Lung (tissue), 12 donors: ENCODE results near the gene EPHA8. TPM values are rescaled to one million over a fixed set of nuclear protein-coding genes. Genes with fewer than 3 reads are reported as not detected.

Source experiments
- ATAC-seq: fragments of 200-7000 bp; cut with Tn5 transposase; one replicate; pipeline ENCODE4 v1.9.1; 2020; ENCODE audit warnings: moderate number of reproducible peaks; ENCODE audit not compliant: insufficient read depth, low FRiP score
- DNase-seq, 3 donors: peaks; one replicate each; pipeline ENCODE4 v3.0.0-alpha.2; 2013 to 2017
- H3K27ac ChIP-seq, 2 donors: one replicate each; pipeline ENCODE4 v1.5.1; 2013; ENCODE audit warnings: mild to moderate bottlenecking in 2 of 2, moderate library complexity in 2 of 2, control low read depth in 1 of 2, inconsistent platforms in 1 of 2, low read depth in 1 of 2, low read length in 1 of 2
- H3K27me3 ChIP-seq, 3 donors: one replicate each; pipeline ENCODE4 v1.5.1; 2013; ENCODE audit warnings: low read length in 2 of 3; ENCODE audit not compliant: control insufficient read depth in 3 of 3, insufficient read depth in 3 of 3
- H3K36me3 ChIP-seq, 4 donors: one replicate each; pipeline ENCODE4 v1.5.1; 2013; ENCODE audit warnings: low read length in 4 of 4, mild to moderate bottlenecking in 1 of 4, moderate library complexity in 1 of 4; ENCODE audit not compliant: control insufficient read depth in 4 of 4, insufficient read depth in 4 of 4
- H3K4me1 ChIP-seq, 5 donors: one replicate each; pipeline ENCODE4 v1.5.1; 2013; ENCODE audit warnings: low read length in 5 of 5, mild to moderate bottlenecking in 2 of 5, moderate library complexity in 1 of 5; ENCODE audit not compliant: control insufficient read depth in 5 of 5, insufficient read depth in 5 of 5
- H3K4me3 ChIP-seq: one replicate; pipeline ENCODE4 v1.5.1; 2013; ENCODE audit warnings: mild to moderate bottlenecking, control low read depth, moderate library complexity
- H3K9ac ChIP-seq, 2 donors: one replicate each; pipeline ENCODE4 v1.5.1; 2013; ENCODE audit warnings: low read length in 2 of 2, control low read depth in 1 of 2; ENCODE audit not compliant: insufficient read depth in 1 of 2
- H3K9me3 ChIP-seq, 4 donors: one replicate each; pipeline ENCODE4 v1.5.1; 2013; ENCODE audit warnings: low read length in 3 of 4, mild to moderate bottlenecking in 1 of 4, moderate library complexity in 1 of 4; ENCODE audit not compliant: control insufficient read depth in 4 of 4, insufficient read depth in 3 of 4
- CTCF ChIP-seq: IDR thresholded peaks from 2 replicates; pipeline ENCODE4 v1.5.1; 2012; ENCODE audit warnings: mild to moderate bottlenecking; ENCODE audit errors: control extremely low read depth, extremely low read depth
- WGBS, 2 donors: extraction: QIAGEN DNeasy Blood & Tissue Kit; methylation state at CpG; one replicate each; pipeline ENCODE4 v1.1.7; 2013; 5-methylcytosine and 5-hydroxymethylcytosine counted together
- polyA plus RNA-seq, 2 donors: library from polyadenylated mRNA; stranded (reverse); fragments of 200-250 nt; gene quantifications; one replicate each; pipeline ENCODE4 v1.2.1, GENCODE V29; 2013
- total RNA-seq, 2 donors: library from RNA; depleted of rRNA in 1 of 2; stranded (reverse); fragments of >200 nt in 1 of 2; gene quantifications; one replicate each; pipeline ENCODE4 v1.2.1, GENCODE V29; 2014 to 2021
- donor health status: control.
- donor health status: control.
- donor health status: Bipolar disorder and iron deficiency.
- donor health status: healthy.
- donor health status: DM: yes; HTN: yes; CAD: no.

Gene EPHA8
- total and polyA plus RNA-seq, 4 donors = 0.01 TPM; not detected in 3

GRCh38 chr1:22594396-22594795, 31.1 kb downstream of the EPHA8 start:
- WGBS, 2 donors = 72 to 76% methylated on average over 10 of the region's 10 CpGs
- no peak overlapping the region for H3K27ac ChIP-seq
- peaks cover 0 to 36% (median 7%) of the 10 kb centered on the region in 3 donors for H3K27me3 ChIP-seq
- no peak for TF ChIP-seq CTCF
- H3K4me1 ChIP-seq = no peaks in the 10 kb centered on the region
- ATAC-seq = no peak
- H3K4me3 ChIP-seq = no peak overlapping the region
- no peak for DNase-seq
- H3K9me3 ChIP-seq = no peaks in the 10 kb centered on the region
- no peak overlapping the region for H3K9ac ChIP-seq
- H3K36me3 ChIP-seq = no peaks in the 10 kb centered on the region

- peaks cover 0 to 42% (median 7%) of the 10 kb centered on the region in 3 donors for H3K27me3 ChIP-seq
- no peaks in the 10 kb centered on the region for H3K36me3 ChIP-seq
- no peaks in the 10 kb centered on the region for H3K9me3 ChIP-seq
- H3K9ac ChIP-seq = no peak overlapping the region
- no peaks in the 10 kb centered on the region for H3K4me1 ChIP-seq
- H3K27ac ChIP-seq = no peak overlapping the region
- TF ChIP-seq CTCF = no peak
- no peak overlapping the region for H3K4me3 ChIP-seq
- DNase-seq (no peak), ATAC-seq (no peak)
- WGBS, 2 donors = 71 to 84% methylated on average over 7 of the region's 7 CpGs
Measured at GRCh38 chr1:22595108-22595507, 31.8 kb downstream of the EPHA8 start.

GRCh38 chr1:22597301-22597965, 34.1 kb downstream of the EPHA8 start:
- Histone ChIP-seq H3K9ac (no peak overlapping the region), H3K27me3 (peaks cover 0 to 39% (median 7%) of the 10 kb centered on the region in 3 donors), H3K4me1 (no peaks in the 10 kb centered on the region), H3K4me3 (no peak overlapping the region), H3K27ac (no peak overlapping the region), H3K36me3 (no peaks in the 10 kb centered on the region), H3K9me3 (peaks cover 0 to 2% (median 0%) of the 10 kb centered on the region in 4 donors)
- no peak for ATAC-seq
- no peak for DNase-seq
- WGBS, 2 donors = 71 to 83% methylated on average over 28 to 30 of the region's 30 CpGs
- TF ChIP-seq CTCF = no peak

- H3K36me3 ChIP-seq = no peaks in the 10 kb centered on the region
- no peak overlapping the region for H3K9ac ChIP-seq
- no peak for DNase-seq
- no peak for ATAC-seq
- H3K9me3 ChIP-seq = peaks cover 0 to 2% (median 0%) of the 10 kb centered on the region in 4 donors
- H3K4me1 ChIP-seq = no peaks in the 10 kb centered on the region
- peaks cover 0 to 34% (median 4%) of the 10 kb centered on the region in 3 donors for H3K27me3 ChIP-seq
- H3K27ac ChIP-seq = no peak overlapping the region
- no peak overlapping the region for H3K4me3 ChIP-seq
- no peak for TF ChIP-seq CTCF
- WGBS, 2 donors = 82 to 88% methylated on average over 8 of the region's 8 CpGs
Measured at GRCh38 chr1:22597996-22598395, 34.7 kb downstream of the EPHA8 start.
